Stimulated activated CD8-positive, alpha-beta memory T cell treated with anti-CD3 and anti-CD28 coated beads, Interleukin-4, amount 100 ng/mL, for 24 hours (primary cell): Measurements from ENCODE around the gene BDNF.
"Not testable (repeated sequence)": the region's sequence is repeated elsewhere in the genome, so short reads cannot be mapped to it uniquely, and the experiment has no call there.

Source experiments
- DNase-seq: peaks from one replicate; pipeline ENCODE4 v3.0.0-alpha.2; 2020; ENCODE audit warnings: low read depth

The BDNF gene

DNA sequence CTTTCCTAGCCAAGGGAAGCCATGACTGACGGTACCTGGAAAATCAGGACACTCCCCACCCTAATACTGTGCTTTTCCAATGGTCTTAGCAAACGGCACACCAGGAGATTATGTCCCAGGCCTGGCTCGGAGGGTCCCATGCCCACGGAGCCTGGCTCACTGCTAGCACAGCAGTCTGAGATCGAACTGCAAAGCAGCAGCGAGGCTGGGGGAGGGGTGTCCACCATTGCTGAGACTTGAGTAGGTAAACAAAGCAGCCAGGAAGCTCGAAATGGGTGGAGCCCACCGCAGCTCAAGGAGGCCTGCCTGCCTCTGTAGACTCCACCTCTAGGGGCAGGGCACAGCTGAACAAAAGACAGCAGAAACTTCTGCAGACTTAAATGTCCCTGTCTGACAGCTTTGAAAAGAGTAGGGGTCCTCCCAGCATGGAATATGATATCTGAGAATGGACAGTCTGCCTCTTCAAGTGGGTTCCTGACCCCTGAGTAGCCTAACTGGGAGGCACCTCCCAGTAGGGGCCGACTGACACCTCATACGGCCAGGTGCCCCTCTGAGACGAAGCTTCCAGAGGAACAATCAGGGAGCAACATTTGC lies 34.6 kb downstream of the BDNF start:
- DNase-seq: not testable (repeated sequence)

DNA sequence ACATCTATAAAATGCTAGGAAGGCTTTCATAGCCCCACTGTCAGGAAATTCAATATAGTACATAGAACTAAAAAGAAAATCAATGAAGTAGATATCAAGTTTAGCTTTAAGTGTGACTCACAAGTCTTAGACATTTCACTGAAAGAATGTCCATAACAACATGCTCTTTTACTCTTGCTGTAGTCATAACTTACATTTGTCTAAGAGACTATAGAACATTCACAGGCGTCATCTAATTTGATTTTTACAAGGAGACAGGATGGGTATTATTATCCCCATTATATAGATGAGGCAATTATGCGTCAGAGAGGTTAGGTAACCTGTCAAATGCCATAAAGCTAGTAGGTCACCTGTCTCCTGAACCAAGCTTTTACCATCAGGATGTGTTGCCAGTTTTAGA lies 36.9 kb downstream of the BDNF start:
- no peak for DNase-seq

DNA sequence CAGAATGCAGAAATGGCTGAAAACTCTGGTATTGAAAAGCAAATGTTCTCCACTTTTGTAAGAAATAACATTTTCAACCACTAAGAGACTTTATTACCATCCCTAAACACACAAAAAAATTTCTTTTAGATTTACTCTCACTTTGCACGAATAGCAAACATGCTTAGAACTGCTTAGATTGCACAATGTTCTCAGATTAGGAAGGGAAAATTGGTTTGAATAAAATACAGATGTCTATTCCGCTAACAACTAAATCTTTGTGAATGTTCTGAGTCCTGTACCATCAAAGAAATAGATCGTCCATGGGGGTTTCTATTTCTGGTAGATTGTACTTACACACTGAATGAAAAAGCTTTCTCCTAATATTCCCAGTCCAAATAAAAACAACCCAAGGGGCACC lies 40.1 kb downstream of the BDNF start:
- DNase-seq: no peak

DNA sequence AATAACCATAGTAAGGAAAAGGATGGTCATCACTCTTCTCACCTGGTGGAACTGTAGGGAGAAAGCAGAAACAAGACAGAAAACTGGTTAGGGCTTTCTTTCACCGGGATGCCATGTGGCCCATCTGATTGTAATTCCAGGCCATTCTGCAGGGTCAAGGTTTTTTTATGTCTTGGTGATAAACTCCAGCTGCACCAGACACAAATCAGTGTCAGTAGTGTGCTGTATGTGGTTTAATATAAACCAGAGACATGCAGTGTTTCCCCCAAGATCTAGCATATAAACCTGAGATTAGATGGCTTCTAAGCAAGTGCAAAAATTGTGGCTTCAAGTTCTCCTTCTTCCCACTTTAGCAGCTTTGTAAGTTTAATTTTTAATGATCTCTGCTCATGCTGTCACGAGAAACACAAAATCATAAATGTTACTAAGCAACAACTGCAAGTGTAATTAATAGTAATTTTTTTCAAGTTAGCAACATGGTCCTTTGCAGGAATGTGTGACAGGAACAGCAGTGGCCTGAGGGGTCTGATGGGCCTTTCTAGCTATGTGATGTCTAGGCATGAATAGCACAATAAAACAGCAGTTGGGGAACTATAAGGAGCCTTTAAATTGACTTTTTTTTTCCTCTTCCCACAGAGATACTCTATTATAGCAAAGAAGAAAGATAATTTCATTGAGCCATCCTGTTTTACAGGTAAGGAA lies 41.6 kb downstream of the BDNF start:
- no peak for DNase-seq

DNA sequence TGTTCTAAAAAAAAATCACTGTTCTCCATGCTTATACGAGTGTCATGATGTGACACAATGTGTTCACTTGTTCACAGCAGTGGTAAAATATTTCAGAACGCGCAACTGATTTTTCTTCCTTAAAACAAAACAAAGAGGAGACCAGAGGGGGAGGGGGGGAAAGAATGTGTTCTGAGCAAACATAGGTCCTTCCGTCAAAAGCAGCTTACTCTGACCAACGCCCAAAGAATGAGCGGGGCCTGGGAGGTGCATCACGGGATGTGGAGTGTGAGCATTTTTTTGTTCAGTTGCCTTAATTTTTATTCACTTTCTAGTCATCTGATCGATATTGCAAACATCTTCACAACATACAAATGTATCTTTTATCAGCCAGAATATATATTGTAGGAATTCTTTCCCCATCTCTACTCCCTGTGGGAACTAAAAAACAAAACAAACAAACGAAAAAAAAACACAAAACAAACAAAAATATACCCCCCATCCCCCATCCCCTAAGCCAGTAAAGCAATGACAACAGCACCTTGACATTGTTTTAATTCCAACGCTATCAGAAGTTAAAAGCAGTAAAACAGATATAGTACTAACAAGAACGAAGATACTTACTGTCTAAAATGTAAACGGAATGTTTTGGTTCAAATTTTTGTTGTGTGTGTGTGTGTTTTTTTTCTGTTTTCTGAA lies 43.3 kb downstream of the BDNF start:
- no peak for DNase-seq

DNA sequence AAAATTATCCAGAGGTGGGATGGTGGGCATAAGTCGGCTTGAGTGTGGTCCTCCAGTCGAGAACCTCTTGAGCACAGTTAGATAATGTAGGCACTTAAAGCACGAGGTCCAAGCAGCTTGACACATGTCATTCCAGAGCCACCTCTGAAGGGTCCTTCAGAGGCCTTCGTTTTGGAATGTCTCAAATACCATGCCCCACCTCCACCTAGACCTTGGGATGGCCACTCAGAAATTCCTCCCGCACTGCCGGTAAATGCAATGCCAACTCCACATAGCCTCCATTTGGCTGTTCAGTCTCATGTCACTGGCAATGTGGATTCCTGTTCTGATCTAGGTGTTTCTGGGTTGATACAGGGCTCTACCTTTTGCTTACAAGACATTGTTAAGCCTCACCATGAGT lies 43.9 kb downstream of the BDNF start:
- no peak for DNase-seq

DNA sequence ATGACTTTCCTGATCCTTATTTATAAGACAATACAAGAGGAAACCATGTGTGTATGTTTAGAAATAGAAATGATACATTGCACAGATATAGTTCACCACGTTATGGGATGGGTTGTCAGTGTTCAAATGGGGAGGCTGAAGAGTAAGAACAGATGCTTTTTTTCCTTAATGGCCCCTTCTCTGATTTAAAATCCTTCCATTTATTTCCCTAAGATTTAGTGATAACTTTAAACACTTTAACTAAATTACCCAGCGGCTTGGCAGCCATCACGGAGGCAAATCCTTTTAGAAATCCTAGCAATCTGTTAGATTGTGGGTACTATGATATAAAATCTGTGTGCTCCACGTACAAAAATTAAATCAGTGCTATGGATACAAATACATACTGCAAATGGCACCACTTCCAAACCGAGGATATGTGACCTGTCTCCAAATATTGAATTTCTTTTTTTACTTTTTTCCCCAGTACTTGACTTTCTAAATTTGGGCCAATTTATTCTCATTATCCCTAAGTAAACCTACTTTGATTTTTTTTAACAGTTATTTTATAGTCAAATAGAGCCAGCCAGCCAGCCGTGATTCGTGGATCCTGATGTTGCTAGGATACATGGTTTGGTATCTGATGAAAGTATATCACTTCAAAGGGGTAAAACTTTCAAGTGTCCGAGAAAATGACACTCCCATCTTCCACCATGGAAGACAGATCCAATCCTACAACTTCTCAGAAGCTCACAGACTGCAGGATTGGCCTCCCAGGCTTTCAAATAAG lies 46.1 kb downstream of the BDNF start:
- DNase-seq: no peak

DNA sequence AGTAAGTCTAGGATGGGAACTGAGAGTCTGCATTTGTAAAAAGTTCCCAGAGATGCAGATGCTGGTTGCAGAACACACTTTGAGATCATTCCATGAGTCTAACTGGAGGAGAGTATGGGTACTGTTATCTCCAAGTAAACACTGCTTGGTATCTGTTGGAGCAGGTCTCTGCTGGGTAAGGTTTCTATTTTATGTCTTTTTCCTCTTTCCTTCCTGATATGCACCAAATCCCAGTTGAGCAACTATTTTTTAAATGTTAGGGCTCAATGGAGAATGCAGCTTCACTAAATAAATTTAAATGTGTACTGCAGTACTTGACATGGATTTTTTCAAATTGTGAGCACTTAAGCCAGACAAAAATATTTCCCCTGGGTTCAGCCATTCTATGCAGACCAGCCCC lies 48.5 kb downstream of the BDNF start:
- no peak for DNase-seq

DNA sequence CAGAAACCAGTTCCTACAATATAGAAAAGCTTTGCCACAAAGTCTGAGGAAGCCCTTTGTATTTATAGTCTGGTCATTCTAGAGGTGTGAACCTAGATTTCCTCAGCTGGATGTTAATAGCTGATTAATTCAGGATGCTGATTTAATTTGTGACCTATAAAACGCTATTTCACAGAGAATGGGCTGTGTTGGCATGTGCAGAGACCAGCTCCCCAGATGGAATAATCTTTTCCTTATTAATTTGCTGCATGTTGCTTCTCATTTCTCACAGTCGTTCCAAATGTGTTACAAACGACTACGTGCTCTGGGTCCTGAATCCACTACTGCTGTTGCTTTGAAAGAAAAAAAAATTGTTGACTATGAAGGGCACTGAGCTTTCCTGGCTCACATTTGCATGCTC lies 49.3 kb downstream of the BDNF start:
- no peak for DNase-seq

DNA sequence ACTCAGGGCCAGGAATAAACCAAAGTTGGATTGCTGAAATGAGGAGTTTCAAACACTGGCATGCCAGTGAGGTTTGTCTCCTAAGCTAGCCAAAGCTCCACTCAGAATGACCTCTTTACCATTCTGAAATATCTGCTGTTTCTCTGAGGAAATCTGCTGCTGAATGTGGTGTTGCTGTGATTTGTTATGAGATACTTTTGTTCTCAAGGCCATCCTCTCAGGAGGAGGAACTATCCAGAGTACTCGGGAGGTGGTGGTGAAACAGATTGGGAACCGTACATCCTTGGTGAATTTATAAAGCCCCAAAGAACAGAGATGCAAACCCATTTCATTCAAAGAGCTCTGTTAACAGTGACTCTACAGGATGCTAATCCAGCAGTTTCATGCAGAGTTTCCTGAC lies 50.5 kb downstream of the BDNF start:
- DNase-seq: no peak

DNA sequence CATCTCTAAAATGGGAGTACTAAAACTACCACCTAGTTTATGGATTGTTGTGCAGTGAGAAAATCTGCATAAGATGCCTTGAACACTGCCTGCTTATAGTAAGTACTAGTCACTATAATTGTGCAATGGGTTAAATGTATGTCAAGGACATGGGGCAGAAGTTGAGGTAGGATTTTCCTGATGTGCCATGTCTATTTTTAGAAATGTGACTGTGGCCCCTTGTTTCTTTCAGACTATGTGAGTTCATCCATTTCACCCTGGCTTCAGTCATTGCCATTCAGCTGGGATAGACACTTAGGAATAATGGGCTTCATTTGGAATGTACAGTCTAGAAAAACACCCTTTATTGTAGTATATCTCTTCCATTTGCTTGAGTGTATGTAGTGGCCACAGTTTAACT lies 51.4 kb downstream of the BDNF start:
- no peak for DNase-seq

DNA sequence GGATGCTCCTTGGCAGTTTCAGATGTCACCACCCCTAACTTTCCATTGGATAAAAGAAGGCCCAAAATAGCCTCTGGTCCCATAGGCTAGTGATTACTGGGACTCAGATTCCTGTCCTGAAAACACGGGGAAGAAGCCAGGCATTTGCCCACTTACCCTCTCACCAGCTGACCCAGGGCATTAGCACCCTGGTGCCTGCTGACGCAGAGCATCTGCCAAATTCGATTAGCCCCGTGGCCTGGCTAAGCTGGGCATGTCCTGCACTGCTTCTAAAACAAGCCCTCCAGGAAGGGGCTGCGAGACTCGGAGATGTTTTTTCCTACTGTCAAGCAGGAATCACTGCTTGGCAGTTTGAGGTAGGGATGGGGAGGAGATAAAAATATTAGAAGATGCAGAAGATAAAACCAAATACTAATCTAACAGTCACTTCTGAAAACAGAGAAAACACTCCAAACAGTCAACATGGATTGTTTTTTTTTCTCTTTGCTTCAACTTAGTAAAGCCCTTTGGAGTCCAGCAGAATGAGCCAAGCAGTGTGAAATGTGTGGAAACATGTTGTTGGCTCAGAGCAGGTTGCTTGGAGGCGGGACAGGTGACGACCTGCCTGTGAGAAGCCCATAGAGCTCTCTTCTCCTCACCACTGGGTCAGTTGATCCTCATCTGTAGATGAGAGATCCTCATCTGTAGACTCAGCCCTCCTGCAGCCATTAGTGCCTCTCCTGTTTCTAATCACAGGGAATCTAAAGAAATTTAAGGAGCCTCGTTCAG lies 54.0 kb downstream of the BDNF start:
- no peak for DNase-seq

DNA sequence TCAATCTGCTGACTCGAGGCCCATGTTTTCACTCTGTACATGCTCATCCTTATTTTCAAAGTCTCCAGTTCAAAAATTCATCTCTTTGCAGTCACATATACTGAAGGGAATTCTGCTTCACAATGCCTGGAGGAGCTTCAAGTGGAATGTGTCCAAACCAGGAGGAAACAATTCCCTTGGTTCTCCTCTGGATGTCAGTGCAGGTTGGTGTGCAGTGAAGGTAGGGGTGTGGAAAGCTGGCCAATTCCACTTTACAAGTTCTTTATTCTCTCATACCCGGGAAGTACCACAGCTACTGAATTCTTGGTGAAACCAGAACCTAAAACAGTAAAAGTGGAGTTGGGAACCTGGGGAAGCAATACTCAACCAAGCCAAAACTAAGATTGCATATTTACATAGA lies 57.3 kb downstream of the BDNF start:
- no peak for DNase-seq

DNA sequence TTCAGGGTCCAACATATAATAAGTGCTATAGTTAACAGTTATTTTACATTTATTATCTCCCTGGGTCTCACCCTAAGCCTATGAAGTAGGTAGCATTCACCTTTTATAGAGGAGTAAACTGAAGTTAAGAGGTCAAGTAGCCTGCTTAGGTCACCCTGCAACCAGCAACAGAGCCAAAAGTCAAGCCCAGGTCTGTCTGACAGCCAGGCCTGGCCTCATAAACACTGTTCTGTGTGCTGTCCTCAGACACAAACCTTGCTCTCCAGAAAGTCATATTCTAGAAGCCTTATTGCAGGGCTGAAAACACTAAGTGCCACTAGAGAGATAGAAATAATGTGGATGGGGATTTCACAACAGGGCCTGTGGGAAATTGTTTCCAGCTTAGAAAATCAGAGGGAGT lies 59.3 kb downstream of the BDNF start:
- no peak for DNase-seq

DNA sequence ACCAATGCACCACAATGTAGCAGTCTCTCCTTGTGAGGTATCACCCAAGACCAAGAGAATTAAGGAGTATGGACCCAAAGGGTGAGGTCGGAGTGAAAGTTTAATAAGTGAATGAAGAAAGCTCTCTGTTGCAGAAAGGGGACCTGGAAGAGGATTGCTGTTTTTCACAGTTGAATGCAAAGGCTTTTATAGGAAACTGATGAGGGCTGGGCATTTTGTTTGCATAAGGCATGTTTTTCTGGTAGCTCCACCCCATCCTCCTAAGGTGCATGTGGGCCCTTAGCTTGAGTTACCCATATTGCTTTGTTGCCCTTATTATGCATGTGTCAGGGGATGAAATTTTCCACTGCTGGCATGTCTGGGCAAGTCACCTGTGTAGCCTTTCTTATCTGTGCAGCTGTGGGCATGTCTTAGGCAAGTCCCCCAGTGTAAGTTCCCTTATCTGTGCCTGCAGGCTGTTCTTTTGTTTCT lies 64.7 kb downstream of the BDNF start:
- no peak for DNase-seq

DNA sequence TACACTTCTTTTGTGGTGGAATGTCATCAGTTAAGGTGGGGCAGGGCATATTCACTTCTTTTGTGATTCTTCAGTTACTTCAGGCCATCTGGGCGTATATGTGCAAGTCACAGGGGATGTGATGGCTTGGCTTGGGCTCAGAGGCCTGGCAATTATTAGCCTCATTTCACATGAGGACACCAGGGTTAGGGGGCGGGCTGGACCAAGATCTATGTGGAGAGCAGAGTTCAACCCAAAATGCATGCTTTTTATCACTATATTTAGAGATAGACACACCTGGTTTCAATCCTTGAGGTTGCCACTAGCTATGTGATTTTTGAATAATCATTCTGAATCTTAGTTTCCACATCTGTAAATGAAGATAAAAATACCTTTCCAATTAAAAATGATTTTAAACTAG lies 65.5 kb downstream of the BDNF start:
- DNase-seq: not testable (repeated sequence)

DNA sequence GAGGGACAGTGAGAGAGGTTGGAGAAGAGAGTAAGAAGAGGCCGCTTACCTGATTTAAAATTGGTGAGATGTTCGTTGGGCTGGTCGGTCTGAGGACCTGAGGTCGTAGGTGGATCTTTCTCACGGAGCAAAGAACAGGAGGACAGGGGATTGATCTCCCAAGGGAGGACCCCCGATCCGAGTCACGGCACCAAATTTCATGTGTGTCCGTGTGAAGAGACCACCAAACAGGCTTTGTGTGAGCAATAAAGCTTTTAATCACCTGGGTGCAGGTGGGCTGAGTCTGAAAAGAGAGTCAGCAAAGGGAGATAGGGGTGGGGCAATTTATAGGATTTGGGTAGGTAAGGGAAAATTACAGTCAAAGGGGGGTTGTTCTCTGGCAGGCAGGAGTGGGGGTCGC lies 66.0 kb downstream of the BDNF start:
- not testable (repeated sequence) for DNase-seq

DNA sequence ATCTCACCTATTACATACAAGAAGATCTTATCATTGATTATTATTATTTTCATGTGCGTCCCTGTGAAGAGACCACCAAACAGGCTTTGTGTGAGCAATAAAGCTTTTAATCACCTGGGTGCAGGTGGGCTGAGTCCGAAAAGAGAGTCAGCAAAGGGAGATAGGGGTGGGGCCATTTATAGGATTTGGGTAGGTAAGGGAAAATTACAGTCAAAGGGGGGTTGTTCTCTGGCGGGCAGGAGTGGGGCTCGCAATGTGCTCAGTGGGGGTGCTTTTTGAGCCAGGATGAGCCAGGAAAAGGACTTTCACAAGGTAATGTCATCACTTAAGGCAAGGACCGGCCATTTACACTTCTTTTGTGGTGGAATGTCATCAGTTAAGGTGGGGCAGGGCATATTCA lies 71.2 kb downstream of the BDNF start:
- DNase-seq: not testable (repeated sequence)

DNA sequence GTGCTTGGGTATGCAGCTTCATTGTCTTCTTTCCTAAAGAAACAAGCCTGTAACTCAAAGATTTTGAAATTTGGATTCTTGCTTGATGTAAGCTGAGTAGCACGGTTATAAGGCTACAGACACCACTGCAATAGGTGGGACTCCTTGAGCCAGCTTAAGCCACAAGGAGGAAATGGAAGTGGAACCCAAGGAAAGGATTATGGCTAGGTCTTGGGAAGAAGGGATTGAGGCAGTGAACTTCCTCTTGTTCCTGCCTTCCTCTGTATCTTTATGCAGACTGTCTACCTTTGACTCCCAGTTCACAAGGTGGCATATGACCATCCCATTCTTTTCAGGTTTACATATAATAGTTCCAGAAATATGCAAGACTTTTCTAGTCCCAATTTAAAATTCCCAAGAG lies 72.3 kb downstream of the BDNF start:
- no peak for DNase-seq

DNA sequence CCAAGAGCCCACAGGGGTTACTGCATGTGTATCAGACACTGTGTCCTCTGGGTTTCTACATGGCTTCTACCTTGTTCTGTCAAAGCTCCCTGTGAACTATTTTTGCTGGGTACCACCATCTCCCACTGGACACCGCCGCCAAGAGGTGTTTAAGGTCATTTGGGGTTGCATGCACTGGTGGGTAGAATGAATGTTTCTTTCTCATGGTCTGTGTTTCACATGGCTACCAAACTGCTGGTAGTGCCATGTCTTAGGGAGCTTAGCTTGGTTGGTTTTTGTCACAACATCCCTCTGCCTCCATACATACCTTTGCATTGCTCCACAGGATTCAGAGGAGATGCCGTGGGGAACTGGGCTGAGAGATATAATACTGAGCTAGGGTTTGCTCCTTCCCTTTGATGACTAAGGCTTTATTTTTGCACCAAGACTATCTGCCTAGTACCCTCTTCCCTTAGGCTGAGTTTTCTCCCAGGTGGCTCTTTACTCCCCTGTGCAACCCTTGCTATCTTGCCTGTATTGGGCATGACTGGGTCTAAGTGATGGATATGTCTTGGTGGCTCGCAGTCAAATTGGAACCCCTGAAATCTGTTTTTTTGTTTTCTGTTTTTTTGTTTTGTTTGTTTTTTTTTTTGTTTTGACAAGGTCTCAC lies 73.2 kb downstream of the BDNF start:
- DNase-seq: no peak

DNA sequence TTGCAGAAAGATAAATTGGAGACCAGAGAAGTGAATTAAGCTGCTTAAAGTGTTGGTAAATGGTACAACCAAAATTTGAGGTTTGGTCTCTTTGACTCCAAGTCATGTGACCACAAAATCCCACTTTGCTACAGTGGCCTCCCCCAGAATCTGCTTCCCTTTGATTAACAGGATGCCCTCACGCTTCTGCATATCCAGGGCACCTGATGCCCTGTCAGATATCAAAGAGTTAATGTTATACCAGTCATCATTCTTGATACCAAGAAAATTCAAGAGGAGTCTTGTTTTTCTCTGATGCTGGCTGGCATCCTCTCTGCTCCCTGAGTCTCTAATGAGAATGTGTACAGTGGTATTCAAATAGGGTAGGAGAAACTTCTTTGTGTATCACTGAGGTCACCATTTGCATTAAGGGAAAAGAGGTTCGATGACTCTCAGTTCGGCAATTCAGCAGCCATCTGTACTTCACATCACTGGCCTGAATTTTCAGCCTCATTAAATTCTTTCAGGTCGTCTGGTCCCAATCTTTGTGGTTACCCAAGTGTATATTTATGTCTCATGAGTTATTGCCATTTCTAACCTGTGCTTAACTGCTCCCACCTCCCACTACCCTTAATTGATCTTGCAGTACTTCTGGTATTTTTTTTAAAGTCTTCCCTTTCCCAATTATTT lies 73.9 kb downstream of the BDNF start:
- no peak for DNase-seq
